ENCODE data around the gene NAA30.

The NAA30 gene

GRCh38 chr14:57392830-57393229 is 2.4 kb downstream of the NAA30 start:
- DNase-seq (ENCODE audit: low read depth) = no peak
- TF ChIP-seq CTCF (IDR thresholded peaks at IDR 0.05; ENCODE audit: control insufficient read depth, insufficient read depth, low read depth, low read length, missing control alignments) = no peak
- H3K4me3 ChIP-seq (ENCODE audit: control insufficient read depth, low read depth, low read length) = no peak overlapping the region

- H3K4me3 ChIP-seq (ENCODE audit: control insufficient read depth, low read depth, low read length) = no peak overlapping the region
- TF ChIP-seq CTCF (IDR thresholded peaks at IDR 0.05; ENCODE audit: control insufficient read depth, insufficient read depth, low read depth, low read length, missing control alignments) = no peak
- no peak for DNase-seq (ENCODE audit: low read depth)
Measured at GRCh38 chr14:57400556-57401494, 10.4 kb downstream of the NAA30 start.

GRCh38 chr14:57401501-57401900 is 11.1 kb downstream of the NAA30 start:
- no peak for DNase-seq (ENCODE audit: low read depth)
- no peak for TF ChIP-seq CTCF (IDR thresholded peaks at IDR 0.05; ENCODE audit: control insufficient read depth, insufficient read depth, low read depth, low read length, missing control alignments)
- no peak overlapping the region for H3K4me3 ChIP-seq (ENCODE audit: control insufficient read depth, low read depth, low read length)

GRCh38 chr14:57402173-57402852 is 11.9 kb downstream of the NAA30 start:
- DNase-seq (ENCODE audit: low read depth) = no peak
- TF ChIP-seq CTCF (IDR thresholded peaks at IDR 0.05; ENCODE audit: control insufficient read depth, insufficient read depth, low read depth, low read length, missing control alignments) = no peak
- no peak overlapping the region for H3K4me3 ChIP-seq (ENCODE audit: control insufficient read depth, low read depth, low read length)

GRCh38 chr14:57403521-57403864 is 13.1 kb downstream of the NAA30 start:
- no peak overlapping the region for H3K4me3 ChIP-seq (ENCODE audit: control insufficient read depth, low read depth, low read length)
- no peak for TF ChIP-seq CTCF (IDR thresholded peaks at IDR 0.05; ENCODE audit: control insufficient read depth, insufficient read depth, low read depth, low read length, missing control alignments)
- DNase-seq (ENCODE audit: low read depth) = no peak

- H3K4me3 ChIP-seq (ENCODE audit: control insufficient read depth, low read depth, low read length) = no peak overlapping the region
- no peak for TF ChIP-seq CTCF (IDR thresholded peaks at IDR 0.05; ENCODE audit: control insufficient read depth, insufficient read depth, low read depth, low read length, missing control alignments)
- no peak for DNase-seq (ENCODE audit: low read depth)
Measured at GRCh38 chr14:57405562-57405961, 15.2 kb downstream of the NAA30 start.

All from AG09309 (cell line).